Measurements from ENCODE around the gene TREML1.
"Not testable (repeated sequence)": the region's sequence is repeated elsewhere in the genome, so short reads cannot be mapped to it uniquely, and the experiment has no call there.

Gene TREML1

DNA sequence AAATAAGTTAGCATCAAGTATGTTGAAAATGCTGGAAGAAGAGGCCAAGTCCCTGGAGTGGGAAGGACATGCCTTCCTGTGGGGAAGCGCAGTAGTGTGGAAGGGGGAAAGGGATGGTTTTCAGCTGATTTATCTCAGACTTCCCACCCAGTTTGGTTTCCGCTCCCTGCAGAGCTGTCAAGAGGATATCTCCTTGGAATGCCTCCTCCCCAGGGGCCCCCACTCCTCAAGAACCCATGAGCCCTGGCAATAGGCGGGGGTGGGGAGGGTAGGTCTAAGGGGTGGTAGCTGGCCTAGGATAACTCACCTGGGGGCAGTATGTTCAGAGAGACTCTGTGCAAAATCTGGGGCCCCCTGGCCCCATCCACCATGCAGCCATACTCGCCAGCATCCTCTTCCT is 696 bp downstream of the TREML1 start:
- DNase-seq (ENCODE audit: low read depth in 2 of 3, low spot score in 2 of 3): no peak

DNA sequence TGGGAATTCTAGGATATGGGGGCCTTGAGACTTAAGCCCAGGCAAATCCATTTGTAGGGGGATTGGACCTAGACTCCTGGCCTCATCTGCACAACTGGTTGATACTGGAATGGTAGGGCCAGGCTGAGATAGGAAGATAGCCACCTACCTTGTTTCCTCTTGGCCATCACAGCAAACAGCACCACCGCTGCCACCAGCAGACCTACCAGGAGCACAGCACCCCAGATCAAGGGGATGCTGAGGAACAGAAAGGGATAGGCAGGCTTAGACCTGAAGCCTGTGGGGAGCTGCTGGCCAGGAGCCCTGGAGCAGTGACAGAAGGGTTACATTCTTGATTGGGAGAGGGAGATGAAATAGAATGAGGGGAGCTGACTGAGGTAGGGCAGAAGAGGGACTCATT is 3.5 kb downstream of the TREML1 start:
- DNase-seq (ENCODE audit: low read depth in 2 of 3, low spot score in 2 of 3): no peak

DNA sequence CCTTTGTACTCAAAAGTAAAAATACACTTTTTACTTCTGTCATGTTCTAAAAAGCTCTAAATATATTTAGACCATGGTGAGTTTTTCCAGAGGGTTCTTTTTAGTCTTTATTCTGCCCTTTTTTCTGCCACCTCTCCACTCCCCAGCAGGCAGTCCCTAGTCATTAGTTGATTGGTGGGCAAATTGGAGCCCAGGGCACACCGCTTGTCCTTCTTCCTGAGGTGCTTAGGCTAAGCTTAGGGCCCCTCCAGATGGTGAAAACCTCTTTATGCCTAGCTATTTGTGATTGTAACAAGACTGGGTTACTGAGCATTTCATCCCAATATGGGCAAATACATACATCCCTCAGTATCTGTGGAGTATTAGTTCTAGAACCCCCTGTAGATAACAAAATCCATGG is 6.2 kb downstream of the TREML1 start:
- no peak for DNase-seq (ENCODE audit: low read depth in 2 of 3, low spot score in 2 of 3)

DNA sequence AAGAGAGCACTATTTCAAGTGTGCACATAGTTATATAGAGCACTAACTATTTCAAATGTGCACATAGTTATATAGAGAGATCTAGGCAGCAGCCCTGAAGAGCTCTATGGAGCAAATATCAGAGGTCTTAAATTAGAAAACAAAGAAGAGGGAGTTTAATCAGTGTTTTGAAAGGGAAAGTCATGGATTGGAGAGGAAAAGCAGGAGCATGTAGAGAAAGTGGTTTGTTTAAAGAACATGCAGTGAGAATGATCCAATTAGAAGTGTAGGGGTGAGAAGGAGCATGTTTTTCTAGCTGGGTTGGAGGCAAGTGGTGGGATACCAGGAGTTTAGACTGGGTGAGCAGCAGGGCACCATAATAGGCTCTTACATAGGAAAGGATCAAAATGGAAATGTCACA is 17.2 kb downstream of the TREML1 start:
- no peak for DNase-seq (ENCODE audit: low read depth in 2 of 3, low spot score in 2 of 3)

DNA sequence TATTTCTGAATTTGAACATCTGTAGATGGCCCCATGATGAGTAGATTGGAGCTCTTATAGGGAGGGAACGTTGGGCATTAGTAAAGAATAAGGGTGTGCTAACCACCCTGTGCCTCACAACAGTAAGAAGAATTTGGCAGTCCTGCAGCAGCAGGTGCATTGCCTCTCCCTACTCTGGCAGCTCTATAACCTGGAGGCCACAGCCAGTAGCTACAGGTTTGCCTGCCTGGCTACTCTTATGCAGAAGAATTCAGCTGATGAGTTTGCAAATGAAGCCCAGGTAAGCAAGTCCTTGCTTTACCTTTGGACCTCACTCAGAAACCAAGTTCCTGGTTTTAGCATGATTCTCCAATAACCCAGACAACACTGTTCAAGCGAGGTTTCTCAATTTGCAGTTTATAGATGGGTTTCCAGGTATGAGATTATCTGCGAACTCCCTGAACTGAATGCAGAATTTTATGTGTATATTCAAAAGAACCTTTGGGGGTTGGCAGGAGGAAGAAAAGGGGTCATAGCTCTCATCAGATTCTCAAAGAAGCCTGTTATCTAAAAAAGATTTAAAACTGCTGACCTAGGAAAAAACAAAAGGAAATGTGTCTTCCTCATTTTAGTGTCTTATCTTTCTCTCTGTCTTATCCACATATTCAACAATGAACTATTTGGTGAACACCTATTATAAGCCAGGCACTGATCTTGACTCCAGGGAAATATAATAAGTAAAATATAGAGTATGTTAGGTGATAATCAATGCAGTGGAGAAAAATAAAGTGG is 18.9 kb downstream of the TREML1 start:
- no peak for DNase-seq (ENCODE audit: low read depth in 2 of 3, low spot score in 2 of 3)

DNA sequence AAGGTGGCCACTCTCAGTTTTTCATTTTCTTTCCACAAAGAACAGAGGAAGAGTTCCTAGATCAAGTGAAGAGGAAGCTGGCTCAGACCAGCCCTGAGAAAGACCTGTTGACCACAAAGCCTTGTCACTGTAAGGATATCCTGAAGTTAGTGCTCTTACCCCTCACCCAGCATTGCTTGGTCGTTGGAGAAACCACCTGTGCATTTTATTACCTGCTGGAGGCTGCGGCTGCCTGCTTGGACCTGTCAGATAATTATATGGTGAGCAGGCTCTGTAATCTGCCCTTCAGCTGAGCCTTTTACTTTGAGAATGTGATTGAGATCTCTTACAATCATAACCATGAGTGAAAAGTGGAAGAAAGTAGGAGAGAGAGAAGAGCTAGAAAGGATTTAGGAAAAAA is 21.9 kb downstream of the TREML1 start:
- DNase-seq (ENCODE audit: low read depth in 2 of 3, low spot score in 2 of 3): no peak

DNA sequence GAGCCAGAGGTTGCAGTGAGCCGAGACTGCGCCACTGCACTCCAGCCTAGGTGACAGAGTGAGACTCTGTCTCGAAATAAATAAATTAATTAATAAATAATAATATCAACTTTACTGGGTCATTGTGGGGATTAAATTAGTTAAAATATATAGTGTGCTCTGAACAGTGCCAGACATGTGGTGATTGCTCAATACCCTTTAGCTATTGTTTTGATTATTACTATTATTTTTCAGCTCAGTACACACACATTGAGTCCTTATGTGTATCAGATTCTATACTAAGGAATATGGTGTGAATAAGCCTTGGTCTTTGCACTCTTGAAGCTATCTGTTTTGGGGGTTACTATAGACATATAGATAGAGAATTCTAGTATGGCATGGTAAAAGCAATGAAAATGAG is 28.9 kb downstream of the TREML1 start:
- DNase-seq (ENCODE audit: low read depth in 2 of 3, low spot score in 2 of 3): no peak

DNA sequence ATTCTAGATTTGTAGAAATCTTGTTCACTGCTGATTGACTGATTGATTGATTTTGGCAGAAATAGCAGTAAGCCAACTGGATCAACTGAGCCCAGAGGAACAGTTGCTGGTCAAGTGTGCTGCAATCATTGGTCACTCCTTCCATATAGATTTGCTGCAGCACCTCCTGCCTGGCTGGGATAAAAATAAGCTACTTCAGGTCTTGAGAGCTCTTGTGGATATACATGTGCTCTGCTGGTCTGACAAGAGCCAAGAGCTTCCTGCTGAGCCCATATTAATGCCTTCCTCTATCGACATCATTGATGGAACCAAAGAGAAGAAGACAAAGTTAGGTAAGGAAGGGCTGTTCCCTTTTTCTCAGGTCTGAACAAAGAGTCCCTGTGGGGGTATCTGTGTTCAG is 31.2 kb downstream of the TREML1 start:
- no peak for DNase-seq (ENCODE audit: low read depth in 2 of 3, low spot score in 2 of 3)

DNA sequence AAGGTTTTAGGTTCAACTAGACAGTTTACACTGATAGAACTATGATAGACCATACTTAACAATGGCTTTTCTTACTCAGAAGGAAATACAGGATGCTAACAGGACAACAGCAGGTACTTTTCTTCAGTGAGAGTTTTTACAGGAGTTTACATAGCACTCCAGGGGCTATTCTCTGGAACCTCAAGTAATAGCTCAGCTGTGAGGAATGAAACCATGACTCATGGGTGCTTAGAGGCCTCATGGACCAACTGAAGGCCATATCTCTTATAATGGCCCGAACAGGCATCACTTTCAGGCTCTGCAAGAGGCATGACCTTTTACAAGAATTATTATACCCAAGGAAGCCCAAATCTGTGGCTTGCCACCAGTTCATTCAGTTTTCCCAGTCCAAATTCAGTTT is 31.8 kb downstream of the TREML1 start:
- DNase-seq (ENCODE audit: low read depth in 2 of 3, low spot score in 2 of 3): no peak

DNA sequence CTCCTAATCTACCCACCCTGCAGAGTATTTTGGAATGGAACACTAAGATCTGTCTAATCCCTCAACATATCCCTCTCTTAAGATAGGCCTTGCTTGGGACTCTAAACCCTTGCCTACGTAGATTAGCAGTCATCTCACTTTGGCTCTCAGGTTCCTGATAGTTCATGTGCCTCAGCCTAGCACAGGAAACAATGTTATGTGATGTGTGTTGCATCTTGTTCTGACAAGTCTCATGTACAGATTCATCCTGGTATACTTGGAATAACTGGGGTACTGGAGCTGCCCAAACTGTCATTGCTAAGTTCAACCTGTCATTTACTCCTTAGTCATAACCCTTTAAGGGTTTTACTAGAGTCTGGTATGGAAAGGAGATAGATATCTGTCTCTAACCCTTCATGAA is 34.1 kb downstream of the TREML1 start:
- no peak for DNase-seq (ENCODE audit: low read depth in 2 of 3, low spot score in 2 of 3)

DNA sequence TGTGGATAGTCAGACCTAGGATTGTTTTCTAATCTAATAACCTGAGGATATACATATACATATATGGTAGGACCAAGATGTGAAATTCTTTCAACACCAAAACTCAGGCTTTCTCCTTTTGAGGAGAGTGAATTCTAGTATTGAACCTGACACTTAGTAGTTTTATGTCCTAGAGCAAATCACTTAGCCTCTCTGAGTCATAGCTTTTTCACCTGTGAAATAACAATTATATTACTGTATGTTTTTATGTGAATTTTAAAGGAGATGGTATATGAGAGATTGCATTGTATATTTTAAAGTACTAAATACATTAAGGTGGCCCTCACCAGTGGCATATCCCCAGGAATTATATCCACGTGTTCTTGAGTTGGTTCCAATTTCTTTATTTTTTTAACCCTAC is 34.6 kb downstream of the TREML1 start:
- DNase-seq (ENCODE audit: low read depth in 2 of 3, low spot score in 2 of 3): no peak

DNA sequence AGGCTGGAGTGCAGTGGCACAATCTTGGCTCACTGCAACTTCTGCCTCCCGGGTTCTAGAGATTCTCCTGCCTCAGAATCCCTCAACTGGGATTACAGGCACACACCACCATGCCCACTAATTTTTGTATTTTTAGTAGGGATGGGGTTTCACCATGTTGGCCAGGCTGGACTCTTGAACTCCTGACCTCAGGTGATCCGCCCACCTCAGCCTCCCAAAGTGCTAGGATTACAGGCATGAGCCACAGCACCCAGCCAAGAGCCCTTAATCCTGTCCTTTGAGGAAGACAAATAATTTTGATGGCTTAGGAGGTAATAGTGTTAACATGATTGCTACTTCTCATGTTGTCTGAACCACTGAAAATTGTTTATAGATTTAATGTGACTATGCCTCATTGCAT is 39.1 kb downstream of the TREML1 start:
- DNase-seq (ENCODE audit: low read depth in 2 of 3, low spot score in 2 of 3): not testable (repeated sequence)

DNA sequence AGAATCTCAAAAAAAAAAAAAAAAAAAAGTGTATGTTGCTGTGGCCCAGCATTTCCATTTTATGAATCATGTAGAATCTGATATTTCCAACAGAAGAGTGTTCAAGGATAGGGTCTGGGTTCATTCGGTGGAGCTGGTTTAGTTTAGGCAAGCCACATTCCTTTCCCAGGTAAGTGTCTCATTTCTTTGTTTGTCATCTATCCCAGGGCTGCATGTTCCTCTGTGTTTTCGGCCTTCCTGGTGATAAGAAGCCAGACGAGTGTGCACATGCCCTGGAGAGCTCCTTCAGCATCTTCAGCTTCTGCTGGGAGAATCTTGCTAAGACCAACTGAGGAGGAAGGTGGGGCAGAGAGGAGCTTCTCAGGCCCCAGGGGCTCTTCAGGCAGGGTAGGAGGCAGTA is 43.1 kb downstream of the TREML1 start:
- DNase-seq (ENCODE audit: low read depth in 2 of 3, low spot score in 2 of 3): no peak

DNA sequence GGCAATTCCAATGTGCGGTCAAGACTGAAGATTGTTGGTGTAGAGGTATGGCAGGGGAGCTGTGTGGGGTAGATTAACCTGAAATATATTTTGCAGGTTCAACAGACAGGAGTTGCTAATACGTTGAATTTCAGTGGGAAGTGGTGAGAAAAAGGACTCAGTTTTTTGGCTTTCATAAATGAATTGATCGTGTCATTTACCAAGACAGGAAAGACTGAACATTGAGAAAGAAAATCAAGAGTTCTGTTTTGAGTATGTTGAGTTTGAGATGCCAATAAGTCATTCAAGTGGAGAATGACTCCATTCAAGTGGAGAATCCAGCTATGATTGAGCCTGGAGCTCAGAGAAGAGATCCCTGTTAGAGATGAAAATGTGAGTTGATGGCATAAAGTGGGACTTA is 50.3 kb downstream of the TREML1 start:
- DNase-seq (ENCODE audit: low read depth in 2 of 3, low spot score in 2 of 3): no peak

DNA sequence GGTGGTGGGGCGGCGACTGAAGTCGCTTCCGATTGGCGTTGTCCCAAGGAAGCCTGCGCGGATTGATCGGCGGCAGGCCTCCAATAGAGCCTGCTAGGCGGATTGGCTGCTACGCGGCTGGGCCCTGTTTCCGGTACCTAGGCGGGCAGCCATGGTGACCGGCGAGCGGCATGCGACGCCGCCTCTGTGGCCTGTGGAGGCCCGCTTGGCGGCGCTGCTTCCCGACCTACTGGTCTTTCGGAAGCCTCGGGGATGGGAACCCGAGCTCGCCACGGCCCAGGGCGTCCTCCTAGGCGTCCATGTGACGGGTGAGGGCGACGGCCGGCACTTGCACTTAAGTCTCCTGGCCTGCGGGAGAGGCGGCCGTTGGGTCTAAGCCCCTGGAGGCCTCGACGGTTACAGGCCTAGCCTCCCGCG is 53.3 kb downstream of the TREML1 start:
- DNase-seq (ENCODE audit: low read depth in 2 of 3, low spot score in 2 of 3): no peak

Measured in activated CD8-positive, alpha-beta memory T cell treated with anti-CD3 and anti-CD28 coated beads for 48 hours (primary cell).